Measurements from ENCODE around the gene ATN1.

The ATN1 gene

GRCh38 chr12:6970096-6970527, 42.4 kb downstream of the ATN1 start:
- TF ChIP-seq CTCF (IDR thresholded peaks at IDR 0.05; ENCODE audit: unreplicated experiment in 3 of 3): no peak
- Mint-ChIP-seq H3K27me3 (ENCODE audit: low read depth) (no peaks in the 10 kb centered on the region), H3K4me3 (peak overlapping the region; percentile 99 to 100 (median 100)), H3K9me3 (no peaks in the 10 kb centered on the region), H3K27ac (peak overlapping the region; percentile 83 to 98 (median 97)), H3K36me3 (ENCODE audit: low read depth) (peaks cover 43% of the 10 kb centered on the region), H3K4me1 (peaks cover 34% of the 10 kb centered on the region)

GRCh38 chr12:6974180-6974579, 46.4 kb downstream of the ATN1 start:
- no peaks in the 10 kb centered on the region for H3K9me3 Mint-ChIP-seq
- no peak overlapping the region for H3K27ac Mint-ChIP-seq
- TF ChIP-seq CTCF (IDR thresholded peaks at IDR 0.05; ENCODE audit: unreplicated experiment in 3 of 3): no peak
- no peaks in the 10 kb centered on the region for H3K27me3 Mint-ChIP-seq (ENCODE audit: low read depth)
- H3K4me3 Mint-ChIP-seq: peak overlapping the region; percentile 65 to 100 (median 77)
- H3K4me1 Mint-ChIP-seq: peaks cover 20% of the 10 kb centered on the region
- peaks cover 47% of the 10 kb centered on the region for H3K36me3 Mint-ChIP-seq (ENCODE audit: low read depth)

GRCh38 chr12:6975297-6976032, 47.7 kb downstream of the ATN1 start:
- no peaks in the 10 kb centered on the region for H3K27me3 Mint-ChIP-seq (ENCODE audit: low read depth)
- H3K36me3 Mint-ChIP-seq (ENCODE audit: low read depth): peaks cover 51% of the 10 kb centered on the region
- peaks cover 17% of the 10 kb centered on the region for H3K4me1 Mint-ChIP-seq
- no peaks in the 10 kb centered on the region for H3K9me3 Mint-ChIP-seq
- no peak overlapping the region for H3K27ac Mint-ChIP-seq
- H3K4me3 Mint-ChIP-seq: no peak overlapping the region
- no peak for TF ChIP-seq CTCF (IDR thresholded peaks at IDR 0.05; ENCODE audit: unreplicated experiment in 3 of 3)

- no peak overlapping the region for H3K4me3 Mint-ChIP-seq
- H3K4me1 Mint-ChIP-seq: no peaks in the 10 kb centered on the region
- no peaks in the 10 kb centered on the region for H3K27me3 Mint-ChIP-seq (ENCODE audit: low read depth)
- H3K36me3 Mint-ChIP-seq (ENCODE audit: low read depth): peaks cover 68% of the 10 kb centered on the region
- H3K27ac Mint-ChIP-seq: no peak overlapping the region
- TF ChIP-seq CTCF (IDR thresholded peaks at IDR 0.05; ENCODE audit: unreplicated experiment in 3 of 3): no peak
- H3K9me3 Mint-ChIP-seq: no peaks in the 10 kb centered on the region
Observed at GRCh38 chr12:6977653-6978052, 49.9 kb downstream of the ATN1 start.

- Mint-ChIP-seq H3K27ac (no peak overlapping the region), H3K36me3 (ENCODE audit: low read depth) (peaks cover 71% of the 10 kb centered on the region), H3K9me3 (no peaks in the 10 kb centered on the region), H3K4me1 (no peaks in the 10 kb centered on the region), H3K27me3 (ENCODE audit: low read depth) (no peaks in the 10 kb centered on the region), H3K4me3 (no peak overlapping the region)
- no peak for TF ChIP-seq CTCF (IDR thresholded peaks at IDR 0.05; ENCODE audit: unreplicated experiment in 3 of 3)
Observed at GRCh38 chr12:6978188-6978587, 50.4 kb downstream of the ATN1 start.

- H3K9me3 Mint-ChIP-seq: no peaks in the 10 kb centered on the region
- no peaks in the 10 kb centered on the region for H3K27me3 Mint-ChIP-seq (ENCODE audit: low read depth)
- H3K36me3 Mint-ChIP-seq (ENCODE audit: low read depth): peaks cover 69% of the 10 kb centered on the region
- no peaks in the 10 kb centered on the region for H3K4me1 Mint-ChIP-seq
- no peak for TF ChIP-seq CTCF (IDR thresholded peaks at IDR 0.05; ENCODE audit: unreplicated experiment in 3 of 3)
- H3K4me3 Mint-ChIP-seq: no peak overlapping the region
- H3K27ac Mint-ChIP-seq: no peak overlapping the region
Observed at GRCh38 chr12:6978611-6979011, 50.9 kb downstream of the ATN1 start.

Measured in nephron (organoid).